ENCODE data around the gene PTPRB.

The PTPRB gene

DNA sequence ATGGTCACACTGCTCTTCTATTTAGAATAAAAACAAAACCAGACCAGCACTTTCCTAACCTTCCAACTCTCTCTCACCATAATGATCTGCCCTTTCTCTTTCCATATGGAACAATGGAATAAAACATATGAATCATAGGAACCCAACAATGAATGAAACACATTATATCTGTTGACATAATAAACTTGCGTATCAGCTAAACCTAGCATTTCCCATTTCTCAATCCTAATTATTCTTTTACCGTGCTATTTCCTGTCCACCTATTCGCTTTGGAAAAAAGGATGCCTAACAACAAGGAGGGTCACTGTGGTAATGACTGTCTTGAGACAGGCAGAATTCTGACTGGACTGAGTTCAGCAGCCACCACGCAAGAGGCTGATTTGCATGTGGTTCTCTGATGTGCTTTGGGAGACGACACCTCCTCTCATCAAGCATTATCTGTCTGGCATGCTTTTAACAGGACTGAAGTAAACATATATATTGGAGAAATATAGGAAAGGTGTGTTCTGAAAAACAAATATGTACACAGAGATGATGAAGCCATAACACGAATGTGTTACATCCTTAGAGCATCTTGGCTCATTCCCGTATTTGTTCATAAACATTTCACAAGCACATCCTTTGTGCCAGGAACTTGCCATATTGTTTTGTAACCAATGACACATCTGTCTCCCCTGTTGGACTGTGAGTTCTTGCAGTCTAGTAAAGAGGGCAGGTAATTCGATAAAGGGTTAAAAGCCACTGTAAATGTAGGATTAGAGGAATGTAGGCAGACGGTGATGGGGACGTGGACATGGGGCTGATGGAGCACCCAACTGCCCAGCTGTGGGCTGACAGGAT, 87.7 kb downstream of the PTPRB start:
- no peaks in the 10 kb centered on the region for H3K79me2 ChIP-seq (ENCODE audit: insufficient read depth, low read depth)
- TF ChIP-seq, protein P1, sequence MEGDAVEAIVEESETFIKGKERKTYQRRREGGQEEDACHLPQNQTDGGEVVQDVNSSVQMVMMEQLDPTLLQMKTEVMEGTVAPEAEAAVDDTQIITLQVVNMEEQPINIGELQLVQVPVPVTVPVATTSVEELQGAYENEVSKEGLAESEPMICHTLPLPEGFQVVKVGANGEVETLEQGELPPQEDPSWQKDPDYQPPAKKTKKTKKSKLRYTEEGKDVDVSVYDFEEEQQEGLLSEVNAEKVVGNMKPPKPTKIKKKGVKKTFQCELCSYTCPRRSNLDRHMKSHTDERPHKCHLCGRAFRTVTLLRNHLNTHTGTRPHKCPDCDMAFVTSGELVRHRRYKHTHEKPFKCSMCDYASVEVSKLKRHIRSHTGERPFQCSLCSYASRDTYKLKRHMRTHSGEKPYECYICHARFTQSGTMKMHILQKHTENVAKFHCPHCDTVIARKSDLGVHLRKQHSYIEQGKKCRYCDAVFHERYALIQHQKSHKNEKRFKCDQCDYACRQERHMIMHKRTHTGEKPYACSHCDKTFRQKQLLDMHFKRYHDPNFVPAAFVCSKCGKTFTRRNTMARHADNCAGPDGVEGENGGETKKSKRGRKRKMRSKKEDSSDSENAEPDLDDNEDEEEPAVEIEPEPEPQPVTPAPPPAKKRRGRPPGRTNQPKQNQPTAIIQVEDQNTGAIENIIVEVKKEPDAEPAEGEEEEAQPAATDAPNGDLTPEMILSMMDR (conservative IDR thresholded peaks at IDR 0.05; ENCODE audit: low read depth, low read length) = no peak
- H3K4me3 ChIP-seq (IDR thresholded peaks at IDR 0.05; ENCODE audit: insufficient read depth, low read depth, low read length) = no peak overlapping the region
- no peak overlapping the region for H3K9ac ChIP-seq
- H2AFZ ChIP-seq (ENCODE audit: low read depth) = no peak overlapping the region
- H3K27me3 ChIP-seq (ENCODE audit: insufficient read depth, low read depth) = no peaks in the 10 kb centered on the region
- H3K4me2 ChIP-seq = no peak overlapping the region
- no peak overlapping the region for H3K27ac ChIP-seq
- no peaks in the 10 kb centered on the region for H4K20me1 ChIP-seq (ENCODE audit: insufficient read depth)
- H3K36me3 ChIP-seq (ENCODE audit: insufficient read depth) = no peaks in the 10 kb centered on the region
- H3K4me1 ChIP-seq (ENCODE audit: low read depth, poor library complexity, severe bottlenecking) = no peaks in the 10 kb centered on the region

DNA sequence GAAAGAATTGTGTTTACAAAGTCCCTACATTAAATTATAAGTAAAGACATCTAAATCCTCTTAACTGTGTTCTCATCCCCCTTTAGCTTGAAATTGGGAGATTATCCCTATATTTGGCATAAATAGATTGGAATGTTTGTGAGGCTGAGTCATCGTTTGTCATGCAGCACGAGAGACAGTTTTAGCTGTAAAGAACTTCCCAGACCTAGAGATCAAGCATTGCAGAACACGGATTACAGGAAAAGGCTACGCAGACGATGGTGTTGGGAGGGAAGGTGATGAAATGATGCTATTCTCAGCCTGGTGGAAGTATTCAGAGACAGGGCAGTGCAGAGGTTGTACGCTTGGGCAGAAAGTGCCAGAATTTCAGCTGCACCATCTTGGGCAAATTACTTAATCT, 93.8 kb downstream of the PTPRB start:
- no peaks in the 10 kb centered on the region for H3K4me1 ChIP-seq (ENCODE audit: low read depth, poor library complexity, severe bottlenecking)
- H3K4me3 ChIP-seq (IDR thresholded peaks at IDR 0.05; ENCODE audit: insufficient read depth, low read depth, low read length) = no peak overlapping the region
- no peak overlapping the region for H2AFZ ChIP-seq (ENCODE audit: low read depth)
- no peak overlapping the region for H3K9ac ChIP-seq
- no peak overlapping the region for H3K27ac ChIP-seq
- no peaks in the 10 kb centered on the region for H3K79me2 ChIP-seq (ENCODE audit: insufficient read depth, low read depth)
- TF ChIP-seq, protein P1 (conservative IDR thresholded peaks at IDR 0.05; ENCODE audit: low read depth, low read length) = no peak
- H3K27me3 ChIP-seq (ENCODE audit: insufficient read depth, low read depth) = no peaks in the 10 kb centered on the region
- no peaks in the 10 kb centered on the region for H3K36me3 ChIP-seq (ENCODE audit: insufficient read depth)
- H3K4me2 ChIP-seq = no peak overlapping the region
- no peaks in the 10 kb centered on the region for H4K20me1 ChIP-seq (ENCODE audit: insufficient read depth)

DNA sequence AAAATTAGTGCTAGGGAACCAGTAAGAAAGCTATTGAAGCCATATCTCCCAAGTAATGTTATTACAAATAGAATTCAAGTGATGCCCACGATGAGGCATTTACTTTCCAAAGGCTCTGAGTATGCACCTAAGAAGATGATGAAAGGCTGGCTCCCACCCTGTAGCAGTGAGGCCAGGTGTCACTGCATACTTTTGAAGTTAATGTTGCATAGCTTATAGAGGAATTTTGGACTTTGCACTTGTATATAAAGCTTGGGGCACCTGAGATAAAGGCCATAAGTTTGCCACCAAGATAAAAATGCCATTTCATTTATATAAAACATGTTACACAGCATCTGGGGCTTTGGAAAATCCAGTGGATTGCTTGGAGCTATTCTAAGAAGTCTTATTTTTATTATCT, 96.2 kb downstream of the PTPRB start:
- Histone ChIP-seq H3K4me1 (ENCODE audit: low read depth, poor library complexity, severe bottlenecking) (no peaks in the 10 kb centered on the region), H3K27ac (no peak overlapping the region), H3K36me3 (ENCODE audit: insufficient read depth) (no peaks in the 10 kb centered on the region), H3K9ac (no peak overlapping the region), H4K20me1 (ENCODE audit: insufficient read depth) (no peaks in the 10 kb centered on the region), H3K27me3 (ENCODE audit: insufficient read depth, low read depth) (no peaks in the 10 kb centered on the region), H3K4me3 (IDR thresholded peaks at IDR 0.05; ENCODE audit: insufficient read depth, low read depth, low read length) (no peak overlapping the region), H2AFZ (ENCODE audit: low read depth) (no peak overlapping the region), H3K4me2 (no peak overlapping the region), H3K79me2 (ENCODE audit: insufficient read depth, low read depth) (no peaks in the 10 kb centered on the region)
- TF ChIP-seq, protein P1 (conservative IDR thresholded peaks at IDR 0.05; ENCODE audit: low read depth, low read length) = no peak

DNA sequence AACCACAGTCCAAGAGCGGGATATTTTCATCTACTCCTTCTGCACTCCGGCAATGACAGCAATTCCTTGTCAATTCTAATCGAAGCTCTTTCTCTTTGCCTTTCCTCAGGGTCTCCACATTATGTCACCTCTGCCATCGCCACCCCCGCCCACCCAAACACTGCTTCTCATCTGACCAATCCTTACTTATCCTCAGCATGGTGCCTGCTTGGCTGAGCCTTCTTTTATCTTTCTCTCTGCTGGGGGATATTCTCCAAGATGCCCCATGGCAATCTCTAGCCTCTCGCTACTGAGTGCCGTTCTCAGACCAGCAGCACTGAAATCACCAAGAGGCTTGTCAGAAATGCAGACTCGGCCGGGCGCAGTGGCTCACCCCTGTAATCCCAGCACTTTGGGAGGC, 100.6 kb downstream of the PTPRB start:
- TF ChIP-seq, protein P1 (conservative IDR thresholded peaks at IDR 0.05; ENCODE audit: low read depth, low read length) = no peak
- Histone ChIP-seq H3K4me2 (no peak overlapping the region), H3K27ac (no peak overlapping the region), H4K20me1 (ENCODE audit: insufficient read depth) (no peaks in the 10 kb centered on the region), H3K27me3 (ENCODE audit: insufficient read depth, low read depth) (no peaks in the 10 kb centered on the region), H3K4me1 (ENCODE audit: low read depth, poor library complexity, severe bottlenecking) (no peaks in the 10 kb centered on the region), H3K36me3 (ENCODE audit: insufficient read depth) (no peaks in the 10 kb centered on the region), H3K4me3 (IDR thresholded peaks at IDR 0.05; ENCODE audit: insufficient read depth, low read depth, low read length) (no peak overlapping the region), H3K79me2 (ENCODE audit: insufficient read depth, low read depth) (no peaks in the 10 kb centered on the region), H2AFZ (ENCODE audit: low read depth) (no peak overlapping the region), H3K9ac (no peak overlapping the region)

All from KMS-11 (cell line).